ENCODE measurements around the gene OTOP3.

DNA sequence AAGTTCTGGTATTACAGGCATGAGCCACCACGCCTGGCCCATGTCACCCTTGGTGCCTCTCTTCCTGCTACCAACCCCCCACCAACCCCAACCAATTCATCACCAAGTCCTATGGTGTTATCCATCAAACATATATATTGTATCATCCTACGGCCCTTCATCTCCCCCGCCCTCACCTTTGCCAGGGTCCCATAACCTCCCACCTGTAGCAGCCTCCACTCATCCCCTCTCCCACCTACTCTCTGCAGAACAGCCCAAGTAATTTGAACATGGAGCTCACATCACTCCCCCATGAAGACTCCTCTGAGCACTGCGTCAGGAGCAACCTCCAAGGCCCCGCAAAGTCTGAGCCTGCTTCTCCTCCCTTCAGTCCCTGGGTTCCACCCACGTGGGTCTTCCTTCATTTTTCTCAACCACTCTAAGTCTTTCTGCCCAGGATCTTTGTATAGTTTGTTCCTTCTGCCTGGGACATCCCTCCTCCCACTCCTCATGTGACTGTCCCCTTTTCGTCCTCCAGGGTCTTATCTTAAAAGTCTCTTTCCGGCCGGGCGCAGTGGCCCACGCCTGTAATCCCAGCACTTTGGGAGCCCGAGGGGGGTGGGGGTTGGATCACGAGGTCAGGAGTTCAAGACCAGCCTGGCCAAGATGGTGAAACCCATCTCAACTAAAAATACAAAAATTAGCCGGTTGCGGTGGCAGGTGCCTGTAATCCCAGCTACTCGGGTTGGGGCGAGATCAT, 43.9 kb downstream of the OTOP3 start:
- TF ChIP-seq CTCF (IDR thresholded peaks at IDR 0.05) (no peak), POLR2A (IDR thresholded peaks at IDR 0.05) (no peak), POLR2AphosphoS5 (IDR thresholded peaks at IDR 0.05) (no peak)
